DND-41 (cell line): Measurements from ENCODE around the gene UBALD1.

ENCODE experiments used
- EZH2 ChIP-seq: IDR thresholded peaks from 3 replicates; pipeline ENCODE4 v1.6.1; 2012; ENCODE audit warnings: borderline replicate concordance, low read depth, mild to moderate bottlenecking, moderate library complexity, low read length, inconsistent platforms; ENCODE audit not compliant: severe bottlenecking
- TF ChIP-seq, protein P1 (sequence below): IDR thresholded peaks from 2 replicates; pipeline ENCODE4 v1.5.1; 2012; ENCODE audit warnings: borderline replicate concordance, low read length, moderate library complexity, mild to moderate bottlenecking; ENCODE audit not compliant: poor library complexity, severe bottlenecking; ENCODE audit errors: extremely low read depth

GRCh38 chr16:4593086-4593485 is 21.6 kb downstream of the UBALD1 start:
- TF ChIP-seq EZH2: no peak
- TF ChIP-seq, protein P1, sequence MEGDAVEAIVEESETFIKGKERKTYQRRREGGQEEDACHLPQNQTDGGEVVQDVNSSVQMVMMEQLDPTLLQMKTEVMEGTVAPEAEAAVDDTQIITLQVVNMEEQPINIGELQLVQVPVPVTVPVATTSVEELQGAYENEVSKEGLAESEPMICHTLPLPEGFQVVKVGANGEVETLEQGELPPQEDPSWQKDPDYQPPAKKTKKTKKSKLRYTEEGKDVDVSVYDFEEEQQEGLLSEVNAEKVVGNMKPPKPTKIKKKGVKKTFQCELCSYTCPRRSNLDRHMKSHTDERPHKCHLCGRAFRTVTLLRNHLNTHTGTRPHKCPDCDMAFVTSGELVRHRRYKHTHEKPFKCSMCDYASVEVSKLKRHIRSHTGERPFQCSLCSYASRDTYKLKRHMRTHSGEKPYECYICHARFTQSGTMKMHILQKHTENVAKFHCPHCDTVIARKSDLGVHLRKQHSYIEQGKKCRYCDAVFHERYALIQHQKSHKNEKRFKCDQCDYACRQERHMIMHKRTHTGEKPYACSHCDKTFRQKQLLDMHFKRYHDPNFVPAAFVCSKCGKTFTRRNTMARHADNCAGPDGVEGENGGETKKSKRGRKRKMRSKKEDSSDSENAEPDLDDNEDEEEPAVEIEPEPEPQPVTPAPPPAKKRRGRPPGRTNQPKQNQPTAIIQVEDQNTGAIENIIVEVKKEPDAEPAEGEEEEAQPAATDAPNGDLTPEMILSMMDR: no peak
